ENCODE measurements around the gene IGF1R.

IGF1R gene

GRCh38 chr15:98773616-98774015, 125.3 kb downstream of the IGF1R start:
- no peak for DNase-seq (ENCODE audit: low read depth in 1 of 2, low spot score in 1 of 2)

- no peak for DNase-seq (ENCODE audit: low read depth in 1 of 2, low spot score in 1 of 2)
These were observed 126.6 kb downstream of the IGF1R start for GRCh38 chr15:98774756-98775497.

- DNase-seq (ENCODE audit: low read depth in 1 of 2, low spot score in 1 of 2) = no peak
These were observed 127.3 kb downstream of the IGF1R start for GRCh38 chr15:98775498-98776230.

GRCh38 chr15:98776607-98777281, 128.4 kb downstream of the IGF1R start:
- no peak for DNase-seq (ENCODE audit: low read depth in 1 of 2, low spot score in 1 of 2)

- DNase-seq (ENCODE audit: low read depth in 1 of 2, low spot score in 1 of 2) = no peak
These were observed 129.1 kb downstream of the IGF1R start for GRCh38 chr15:98777426-98777825.

- no peak for DNase-seq (ENCODE audit: low read depth in 1 of 2, low spot score in 1 of 2)
These were observed 130.1 kb downstream of the IGF1R start for GRCh38 chr15:98778263-98778959.

- no peak for DNase-seq (ENCODE audit: low read depth in 1 of 2, low spot score in 1 of 2)
These were observed 130.6 kb downstream of the IGF1R start for GRCh38 chr15:98778960-98779359.

GRCh38 chr15:98779463-98780071, 131.2 kb downstream of the IGF1R start:
- peak; percentile 55 to 58 for DNase-seq (ENCODE audit: low read depth in 1 of 2, low spot score in 1 of 2)

GRCh38 chr15:98781838-98782237, 133.5 kb downstream of the IGF1R start:
- DNase-seq (ENCODE audit: low read depth in 1 of 2, low spot score in 1 of 2) = no peak

- no peak for DNase-seq (ENCODE audit: low read depth in 1 of 2, low spot score in 1 of 2)
These were observed 134.5 kb downstream of the IGF1R start for GRCh38 chr15:98782801-98783200.

GRCh38 chr15:98785431-98785806, 137.1 kb downstream of the IGF1R start:
- no peak for DNase-seq (ENCODE audit: low read depth in 1 of 2, low spot score in 1 of 2)

GRCh38 chr15:98785807-98786621, 137.7 kb downstream of the IGF1R start:
- no peak for DNase-seq (ENCODE audit: low read depth in 1 of 2, low spot score in 1 of 2)

GRCh38 chr15:98786717-98787116, 138.4 kb downstream of the IGF1R start:
- DNase-seq (ENCODE audit: low read depth in 1 of 2, low spot score in 1 of 2) = no peak

GRCh38 chr15:98787194-98787593, 138.9 kb downstream of the IGF1R start:
- DNase-seq (ENCODE audit: low read depth in 1 of 2, low spot score in 1 of 2) = no peak

GRCh38 chr15:98787936-98788757, 139.8 kb downstream of the IGF1R start:
- no peak for DNase-seq (ENCODE audit: low read depth in 1 of 2, low spot score in 1 of 2)

GRCh38 chr15:98789020-98789419, 140.7 kb downstream of the IGF1R start:
- DNase-seq (ENCODE audit: low read depth in 1 of 2, low spot score in 1 of 2) = no peak

- DNase-seq (ENCODE audit: low read depth in 1 of 2, low spot score in 1 of 2) = no peak
These were observed 141.9 kb downstream of the IGF1R start for GRCh38 chr15:98790270-98790669.

- no peak for DNase-seq (ENCODE audit: low read depth in 1 of 2, low spot score in 1 of 2)
These were observed 142.8 kb downstream of the IGF1R start for GRCh38 chr15:98791046-98791701.

GRCh38 chr15:98792117-98792516, 143.8 kb downstream of the IGF1R start:
- no peak for DNase-seq (ENCODE audit: low read depth in 1 of 2, low spot score in 1 of 2)

Data from activated T-helper 1 cell treated with anti-CD3 and anti-CD28 coated beads, Interleukin-2, amount 50 U/mL, for 16 hours (primary cell).